ENCODE measurements around the gene ZNF536.

The ZNF536 gene

GRCh38 chr19:30596813-30597399 is 224.7 kb downstream of the ZNF536 start:
- no peak for DNase-seq
- Histone ChIP-seq H3K27me3 (replicated peaks; ENCODE audit: insufficient read depth, low read length) (peaks cover 43% of the 10 kb centered on the region), H3K27ac (ENCODE audit: low read length) (no peak overlapping the region), H4K20me1 (ENCODE audit: insufficient read depth, low read length) (no peaks in the 10 kb centered on the region), H3K4me1 (ENCODE audit: low read length) (no peaks in the 10 kb centered on the region), H3F3A (ENCODE audit: insufficient read depth, low read length) (no peaks in the 10 kb centered on the region), H3K4me2 (ENCODE audit: low read depth, low read length) (no peak overlapping the region), H3K9ac (ENCODE audit: low read length) (no peak overlapping the region), H3K9me2 (replicated peaks; ENCODE audit: insufficient read depth, low read length) (no peaks in the 10 kb centered on the region), H3K36me3 (replicated peaks; ENCODE audit: insufficient read depth, low read length) (no peaks in the 10 kb centered on the region), H3K79me2 (ENCODE audit: low read length) (no peaks in the 10 kb centered on the region), H3K4me3 (ENCODE audit: low read length) (no peak overlapping the region), H3K9me3 (replicated peaks; ENCODE audit: insufficient read depth, low read length) (no peaks in the 10 kb centered on the region), H2AFZ (ENCODE audit: low read length) (no peak overlapping the region)
- no peak for TF ChIP-seq CTCF (IDR thresholded peaks at IDR 0.05; ENCODE audit: low read length)
- no peak for TF ChIP-seq EZH2 (optimal IDR thresholded peaks at IDR 0.05; ENCODE audit: low read depth, low read length)
- TF ChIP-seq EZH2phosphoT487 (IDR thresholded peaks at IDR 0.05; ENCODE audit: low read length): no peak

- no peaks in the 10 kb centered on the region for H3F3A ChIP-seq (ENCODE audit: insufficient read depth, low read length)
- no peak for DNase-seq
- no peak overlapping the region for H3K27ac ChIP-seq (ENCODE audit: low read length)
- H3K4me3 ChIP-seq (ENCODE audit: low read length): no peak overlapping the region
- no peak overlapping the region for H3K9ac ChIP-seq (ENCODE audit: low read length)
- no peaks in the 10 kb centered on the region for H3K9me2 ChIP-seq (replicated peaks; ENCODE audit: insufficient read depth, low read length)
- no peaks in the 10 kb centered on the region for H3K36me3 ChIP-seq (replicated peaks; ENCODE audit: insufficient read depth, low read length)
- no peaks in the 10 kb centered on the region for H4K20me1 ChIP-seq (ENCODE audit: insufficient read depth, low read length)
- H3K27me3 ChIP-seq (replicated peaks; ENCODE audit: insufficient read depth, low read length): peaks cover 37% of the 10 kb centered on the region
- H3K4me1 ChIP-seq (ENCODE audit: low read length): no peaks in the 10 kb centered on the region
- H3K4me2 ChIP-seq (ENCODE audit: low read depth, low read length): no peak overlapping the region
- no peak overlapping the region for H2AFZ ChIP-seq (ENCODE audit: low read length)
- TF ChIP-seq EZH2phosphoT487 (IDR thresholded peaks at IDR 0.05; ENCODE audit: low read length) (no peak), EZH2 (optimal IDR thresholded peaks at IDR 0.05; ENCODE audit: low read depth, low read length) (no peak), CTCF (IDR thresholded peaks at IDR 0.05; ENCODE audit: low read length) (no peak)
- no peaks in the 10 kb centered on the region for H3K9me3 ChIP-seq (replicated peaks; ENCODE audit: insufficient read depth, low read length)
- H3K79me2 ChIP-seq (ENCODE audit: low read length): no peaks in the 10 kb centered on the region
Measured at GRCh38 chr19:30598688-30599087, 226.5 kb downstream of the ZNF536 start.

GRCh38 chr19:30602661-30603350 is 230.6 kb downstream of the ZNF536 start:
- H3K4me3 ChIP-seq (ENCODE audit: low read length): no peak overlapping the region
- DNase-seq: no peak
- TF ChIP-seq CTCF (IDR thresholded peaks at IDR 0.05; ENCODE audit: low read length) (no peak), EZH2 (optimal IDR thresholded peaks at IDR 0.05; ENCODE audit: low read depth, low read length) (no peak), EZH2phosphoT487 (IDR thresholded peaks at IDR 0.05; ENCODE audit: low read length) (no peak)
- H3K36me3 ChIP-seq (replicated peaks; ENCODE audit: insufficient read depth, low read length): no peaks in the 10 kb centered on the region
- no peak overlapping the region for H2AFZ ChIP-seq (ENCODE audit: low read length)
- H3K4me1 ChIP-seq (ENCODE audit: low read length): no peaks in the 10 kb centered on the region
- no peaks in the 10 kb centered on the region for H4K20me1 ChIP-seq (ENCODE audit: insufficient read depth, low read length)
- no peaks in the 10 kb centered on the region for H3K9me2 ChIP-seq (replicated peaks; ENCODE audit: insufficient read depth, low read length)
- H3K4me2 ChIP-seq (ENCODE audit: low read depth, low read length): no peak overlapping the region
- no peak overlapping the region for H3K27ac ChIP-seq (ENCODE audit: low read length)
- H3K27me3 ChIP-seq (replicated peaks; ENCODE audit: insufficient read depth, low read length): peaks cover 27% of the 10 kb centered on the region
- no peaks in the 10 kb centered on the region for H3F3A ChIP-seq (ENCODE audit: insufficient read depth, low read length)
- H3K9me3 ChIP-seq (replicated peaks; ENCODE audit: insufficient read depth, low read length): no peaks in the 10 kb centered on the region
- H3K79me2 ChIP-seq (ENCODE audit: low read length): no peaks in the 10 kb centered on the region
- no peak overlapping the region for H3K9ac ChIP-seq (ENCODE audit: low read length)
